GM21737 (cell line): ENCODE results near the gene MYOM1.
A peak's percentile ranks its signal among the peaks of the same experiment; 100 is the strongest.
"Not testable (repeated sequence)": the region's sequence is repeated elsewhere in the genome, so short reads cannot be mapped to it uniquely, and the experiment has no call there.

Experiments used
- ATAC-seq: cut with Tn5 transposase; IDR thresholded peaks from one replicate; pipeline ENCODE4 v1.9.1; 2021; ENCODE audit warnings: mild to moderate bottlenecking, moderate library complexity; ENCODE audit not compliant: unreplicated experiment

MYOM1 gene

GRCh38 chr18:3061581-3062312, 158.0 kb downstream of the MYOM1 start:
- ATAC-seq = peak; percentile 44

DNA sequence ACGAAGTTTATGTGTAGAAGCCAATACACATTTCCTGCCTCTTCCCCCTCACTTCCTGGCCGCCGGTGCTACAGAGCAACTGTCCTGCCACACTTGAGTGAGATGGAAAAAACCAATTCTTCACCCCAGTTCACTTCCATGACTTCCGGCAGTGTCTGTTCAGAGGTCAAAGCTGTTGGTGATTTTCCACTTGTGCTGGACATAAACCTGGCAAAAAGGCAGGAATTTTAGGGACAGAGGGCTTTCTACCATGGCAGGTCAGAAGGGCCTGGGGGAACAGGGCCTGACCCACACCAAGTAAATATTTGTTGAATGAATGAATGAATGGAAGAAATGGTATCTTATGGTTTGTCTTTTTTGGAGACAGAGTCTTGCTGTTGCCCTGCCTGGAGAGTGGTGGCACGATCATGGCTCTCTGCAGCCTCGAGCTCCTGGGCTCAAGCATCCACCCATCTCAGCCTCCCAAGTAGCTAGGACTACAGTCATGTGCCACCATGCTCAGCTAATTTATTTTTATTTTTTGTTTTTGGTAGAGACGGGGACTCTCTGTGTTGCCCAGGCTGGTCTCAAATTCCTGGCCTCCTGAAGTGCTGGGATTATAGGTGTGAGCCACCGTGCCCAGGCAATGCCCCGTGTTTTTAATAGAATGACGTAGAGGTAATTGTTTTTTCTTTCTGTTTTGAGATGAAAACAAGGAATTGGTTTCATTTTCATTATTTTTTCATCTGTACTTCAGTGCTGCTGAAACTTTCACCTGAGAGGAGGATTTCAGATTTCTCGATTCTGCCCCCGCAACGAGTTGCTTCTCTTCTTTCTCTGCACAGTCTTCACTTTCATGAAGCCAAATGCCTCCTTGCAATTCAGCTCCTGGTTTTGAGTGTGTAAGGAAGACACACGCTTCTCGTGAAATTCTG, 158.8 kb downstream of the MYOM1 start:
- no peak for ATAC-seq

- no peak for ATAC-seq
Observed at GRCh38 chr18:3059272-3059671, 160.5 kb downstream of the MYOM1 start.

- ATAC-seq = no peak
Observed at GRCh38 chr18:3058328-3059191, 161.2 kb downstream of the MYOM1 start.

- ATAC-seq = no peak
Observed at GRCh38 chr18:3057526-3057925, 162.2 kb downstream of the MYOM1 start.

- no peak for ATAC-seq
Observed at GRCh38 chr18:3056311-3056710, 163.5 kb downstream of the MYOM1 start.

GRCh38 chr18:3055816-3056215, 164.0 kb downstream of the MYOM1 start:
- no peak for ATAC-seq

DNA sequence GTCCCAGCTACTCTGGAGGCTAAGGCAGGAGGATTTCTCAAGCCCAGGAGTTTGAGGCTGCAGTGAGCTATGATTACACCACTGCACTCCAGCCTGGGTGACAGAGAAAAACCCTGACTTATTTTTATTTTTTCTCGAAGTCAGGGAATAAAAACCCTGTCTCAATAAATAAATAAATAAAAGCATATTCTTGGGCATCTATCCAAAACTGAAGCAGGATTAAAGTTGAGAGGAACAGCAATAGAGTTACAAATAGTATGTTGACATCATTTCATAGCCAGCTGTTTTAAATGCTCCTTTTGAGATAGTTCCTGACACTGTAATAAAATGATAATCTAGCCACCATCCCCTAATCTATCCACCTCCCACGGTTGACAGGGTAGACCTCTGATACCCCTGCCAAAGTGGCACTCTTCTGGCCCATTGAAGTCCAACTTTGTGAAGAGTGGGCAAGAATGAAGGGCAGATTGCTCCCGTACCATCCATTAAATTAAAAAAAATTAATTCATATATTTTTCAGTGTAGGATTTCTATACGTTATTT, 164.5 kb downstream of the MYOM1 start:
- no peak for ATAC-seq

GRCh38 chr18:3054780-3055179, 165.0 kb downstream of the MYOM1 start:
- ATAC-seq = no peak

DNA sequence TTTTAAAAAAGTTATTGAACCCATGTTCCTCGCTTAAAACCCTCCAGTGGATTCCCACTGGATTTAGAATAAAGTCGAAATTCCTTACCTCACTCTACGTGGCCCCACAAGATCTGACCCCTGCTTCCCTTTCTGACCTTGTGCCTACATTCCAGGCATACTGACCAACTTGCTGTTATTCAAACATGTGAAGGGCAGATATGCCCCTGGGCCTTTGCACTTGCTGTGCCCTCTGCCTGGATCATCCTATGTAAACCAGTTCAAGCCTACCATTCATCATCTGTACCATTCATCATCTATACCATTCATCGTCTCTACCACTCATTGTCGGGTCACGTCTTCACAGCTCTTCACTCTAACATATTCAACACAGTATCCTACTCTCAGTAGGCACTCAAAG, 165.6 kb downstream of the MYOM1 start:
- no peak for ATAC-seq

GRCh38 chr18:3053081-3053480, 166.7 kb downstream of the MYOM1 start:
- ATAC-seq = no peak

- ATAC-seq = no peak
Observed at GRCh38 chr18:3052411-3052758, 167.4 kb downstream of the MYOM1 start.

DNA sequence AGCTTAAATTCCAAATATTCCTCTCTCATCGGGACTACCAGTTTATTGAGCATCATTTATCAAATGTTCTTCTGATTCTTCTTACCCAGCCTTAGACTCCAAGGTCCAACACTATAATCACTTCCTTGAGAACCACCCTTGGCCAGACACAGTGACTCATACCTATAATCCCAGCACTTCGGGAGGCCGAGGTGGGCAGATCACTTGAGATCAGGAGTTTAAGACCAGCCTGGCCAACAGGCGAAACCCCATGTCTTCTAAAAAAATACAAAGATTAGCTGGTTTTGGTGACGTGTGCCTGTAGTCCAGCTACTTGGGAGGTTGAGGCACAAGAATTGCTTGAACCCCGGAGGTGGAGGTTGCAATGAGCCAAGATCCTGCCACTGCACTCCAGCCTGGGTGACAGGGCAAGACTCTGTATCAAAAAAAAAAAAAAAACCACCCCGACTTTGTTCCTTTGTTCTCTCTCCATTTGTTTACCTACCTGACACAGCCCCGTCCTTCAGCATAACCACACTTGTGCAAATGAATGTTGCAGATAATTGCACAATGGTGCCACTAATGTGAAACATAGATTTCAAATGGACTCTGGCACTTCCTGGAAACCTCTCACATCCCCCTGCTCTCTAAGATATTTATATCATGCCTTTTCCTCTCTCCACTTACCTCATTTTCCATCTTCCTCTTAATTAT, 167.9 kb downstream of the MYOM1 start:
- no peak for ATAC-seq

DNA sequence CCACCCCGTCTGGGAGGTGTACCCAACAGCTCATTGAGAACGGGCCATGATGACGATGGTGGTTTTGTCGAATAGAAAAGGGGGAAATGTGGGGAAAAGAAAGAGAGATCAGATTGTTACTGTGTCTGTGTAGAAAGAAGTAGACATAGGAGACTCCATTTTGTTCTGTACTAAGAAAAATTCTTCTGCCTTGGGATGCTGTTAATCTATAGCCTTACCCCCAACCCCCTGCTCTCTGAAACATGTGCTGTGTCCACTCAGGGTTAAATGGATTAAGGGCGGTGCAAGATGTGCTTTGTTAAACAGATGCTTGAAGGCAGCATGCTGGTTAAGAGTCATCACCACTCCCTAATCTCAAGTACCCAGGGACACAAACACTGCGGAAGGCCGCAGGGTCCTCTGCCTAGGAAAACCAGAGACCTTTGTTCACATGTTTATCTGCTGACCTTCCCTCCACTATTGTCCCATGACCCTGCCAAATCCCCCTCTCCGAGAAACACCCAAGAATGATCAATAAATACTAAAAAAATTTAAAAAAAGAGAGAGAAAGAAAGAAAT, 169.8 kb downstream of the MYOM1 start:
- ATAC-seq = not testable (repeated sequence)

GRCh38 chr18:3048820-3049349, 170.9 kb downstream of the MYOM1 start:
- no peak for ATAC-seq

DNA sequence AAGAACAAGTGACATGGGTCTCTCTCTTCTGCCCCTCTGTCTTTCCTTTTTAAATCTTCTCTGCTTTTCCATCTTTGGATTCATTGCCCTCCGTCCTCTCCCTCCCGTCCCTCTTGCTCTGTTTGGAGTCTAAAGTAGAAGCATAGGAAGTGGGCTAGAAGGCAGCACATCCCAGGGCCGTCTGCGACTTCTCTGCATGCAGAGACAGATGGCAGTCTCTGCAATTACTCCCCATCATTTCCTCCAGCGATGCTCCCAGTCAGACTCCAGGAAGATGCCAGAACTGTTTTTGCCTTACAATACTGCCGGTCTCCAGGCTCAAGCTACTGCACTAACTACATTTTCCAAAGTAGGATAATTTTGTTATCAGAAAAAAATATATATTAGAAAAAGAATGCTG, 171.6 kb downstream of the MYOM1 start:
- ATAC-seq = no peak

DNA sequence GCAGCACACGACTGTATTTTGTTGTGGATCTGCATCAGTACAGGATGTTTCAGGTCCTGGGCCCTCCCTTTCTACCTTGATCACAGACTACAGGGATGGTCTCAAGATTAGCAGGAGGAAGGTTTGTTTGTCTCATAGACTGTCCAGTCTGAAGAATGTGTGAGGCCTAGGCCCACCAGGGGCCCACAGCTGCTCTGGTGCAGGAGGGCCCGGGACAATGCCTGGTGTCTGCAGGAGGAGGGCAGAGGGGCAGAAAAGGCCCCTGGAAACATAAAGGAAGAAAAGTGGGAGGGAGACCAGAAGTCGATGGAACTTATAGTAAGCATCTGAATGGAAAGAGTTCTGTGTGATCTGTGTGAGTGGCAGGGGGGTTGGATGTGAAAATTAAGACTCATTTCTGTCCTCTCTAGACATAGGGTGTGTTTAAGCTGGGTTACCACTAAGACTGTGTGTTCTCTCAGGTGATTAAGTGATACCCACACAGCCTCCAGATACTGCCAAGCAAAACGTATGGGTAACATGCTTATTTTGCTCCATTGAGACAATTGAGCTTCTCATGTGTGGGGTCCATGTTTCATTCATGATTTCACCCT, 173.5 kb downstream of the MYOM1 start:
- ATAC-seq = no peak

DNA sequence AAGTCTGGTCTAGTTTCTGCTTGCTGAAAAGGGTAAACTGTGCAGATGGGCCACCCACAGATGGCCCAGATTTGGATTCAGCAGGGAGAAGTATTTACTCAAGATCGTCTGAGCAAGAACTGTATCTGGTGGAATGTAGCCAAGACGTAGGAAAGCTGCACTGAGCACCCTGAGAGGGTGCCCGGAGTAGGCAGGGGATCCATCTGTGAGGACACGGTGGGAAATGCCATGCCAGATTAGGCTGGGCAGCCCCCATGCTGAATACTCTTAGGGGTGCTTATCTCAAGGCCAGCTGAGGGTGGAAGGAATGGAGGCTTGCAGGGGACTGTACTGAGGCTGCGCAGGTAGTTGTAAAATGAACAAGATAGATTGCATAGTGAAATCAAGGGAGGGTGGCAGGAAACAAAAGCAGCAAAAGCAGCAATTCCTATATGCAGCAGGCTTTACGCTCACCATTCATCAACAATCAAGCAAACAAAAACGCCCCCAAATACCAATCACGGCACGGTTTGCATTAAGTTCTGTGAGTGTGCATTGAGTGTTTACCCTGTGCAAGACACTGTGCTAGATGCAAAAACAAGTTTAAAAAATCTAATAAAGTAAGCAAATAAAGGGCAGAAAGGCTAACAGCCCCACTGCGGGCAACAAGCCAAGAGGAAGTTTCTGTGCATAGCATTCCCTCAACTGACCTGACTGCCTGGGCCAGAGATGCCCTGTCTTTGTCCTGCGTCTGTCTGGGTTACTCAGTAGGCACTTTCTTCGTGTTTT, 174.7 kb downstream of the MYOM1 start:
- ATAC-seq = no peak

DNA sequence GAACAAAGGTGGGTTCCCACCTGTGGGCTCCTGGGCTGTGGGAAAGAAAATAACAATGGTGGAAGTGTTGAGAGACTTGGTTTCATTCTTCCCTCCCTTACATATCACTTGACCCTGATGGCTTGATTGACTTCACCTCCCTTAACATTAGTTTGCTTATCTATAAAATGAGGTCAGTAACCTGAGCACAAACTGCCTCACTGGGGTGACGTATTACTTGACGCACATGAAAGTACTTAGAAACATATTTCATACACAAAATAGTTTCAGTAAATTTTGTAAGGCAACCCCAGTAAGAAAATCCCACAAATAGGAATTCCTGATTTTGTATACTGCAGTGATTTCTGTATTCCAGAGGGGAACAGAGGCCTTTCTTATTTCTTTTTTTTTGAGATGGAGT, 177.4 kb downstream of the MYOM1 start:
- no peak for ATAC-seq
